Measurements from ENCODE around the gene MYO1A. TPM values are rescaled to one million over a fixed set of nuclear protein-coding genes. Genes with fewer than 3 reads are reported as not detected.

Gene MYO1A
- total RNA-seq (2022; extraction: Qiagen RNA extraction; ENCODE audit: low read depth), result 0.12 to 0.42 TPM (median 0.22 TPM) in 5 replicates

GRCh38 chr12:57049890-57050289 lies at the start of gene MYO1A:
TSS of gene MYO1A (minus strand) at chr12:57050129. CDS start at chr12:57048323, 1,806 bp downstream.

DNA sequence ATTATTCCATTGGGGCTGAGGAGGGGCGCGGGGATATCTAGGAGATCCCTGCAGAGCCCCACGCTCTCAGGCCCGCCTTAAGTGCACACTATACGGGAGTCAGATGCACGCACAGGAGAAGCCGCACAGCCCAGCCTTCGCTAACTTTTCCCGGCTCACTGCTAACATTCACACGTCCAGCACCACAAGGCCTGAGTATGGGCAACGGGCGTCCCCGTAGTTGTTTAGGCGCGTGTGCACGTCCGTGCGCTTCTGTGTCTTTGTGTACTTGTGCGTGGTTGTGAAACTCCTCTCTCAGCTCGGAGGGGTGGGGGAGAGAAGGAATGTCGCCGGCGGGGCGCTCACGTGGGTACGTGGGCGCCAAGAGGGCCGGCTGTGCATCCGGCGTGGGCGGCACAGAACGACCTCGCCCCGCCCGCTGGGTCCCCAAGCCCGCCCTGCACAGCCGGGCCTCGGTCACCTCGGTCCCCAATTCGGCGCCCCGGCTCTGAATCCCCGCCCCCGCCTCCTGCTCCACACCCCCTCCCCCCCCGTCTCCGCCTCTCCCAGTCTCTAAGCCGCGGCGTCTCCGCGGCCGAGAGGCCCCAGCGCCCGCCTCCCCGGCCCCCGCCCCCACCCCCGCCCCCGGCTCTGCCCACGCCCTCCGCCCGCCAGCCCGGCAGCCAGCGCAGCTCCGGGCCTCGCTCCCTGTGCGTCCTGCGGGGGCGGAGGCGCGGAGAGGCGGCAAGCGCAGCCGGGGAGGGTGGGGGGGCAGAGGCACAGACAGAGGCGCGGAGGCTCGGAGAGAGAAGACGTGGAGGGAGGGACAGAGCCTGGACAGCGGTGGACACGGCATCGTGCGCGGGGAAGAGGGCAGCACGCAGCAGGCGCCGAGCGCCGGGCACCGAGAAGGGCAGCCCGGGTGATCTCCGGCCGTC lies 38.7 kb upstream of the MYO1A start, which contains the start of gene NAB2:
Gene NAB2, plus strand, starts transcription at position 761 of the 917 bp plus-strand sequence. CDS start 158 bp downstream, outside the sequence.

GRCh38 chr12:57078519-57079404 lies 28.8 kb upstream of the MYO1A start, which contains the start of gene NEMP1:
TSS of gene NEMP1 (minus strand) at chr12:57078791. CDS start at chr12:57078745, 46 bp downstream.

DNA sequence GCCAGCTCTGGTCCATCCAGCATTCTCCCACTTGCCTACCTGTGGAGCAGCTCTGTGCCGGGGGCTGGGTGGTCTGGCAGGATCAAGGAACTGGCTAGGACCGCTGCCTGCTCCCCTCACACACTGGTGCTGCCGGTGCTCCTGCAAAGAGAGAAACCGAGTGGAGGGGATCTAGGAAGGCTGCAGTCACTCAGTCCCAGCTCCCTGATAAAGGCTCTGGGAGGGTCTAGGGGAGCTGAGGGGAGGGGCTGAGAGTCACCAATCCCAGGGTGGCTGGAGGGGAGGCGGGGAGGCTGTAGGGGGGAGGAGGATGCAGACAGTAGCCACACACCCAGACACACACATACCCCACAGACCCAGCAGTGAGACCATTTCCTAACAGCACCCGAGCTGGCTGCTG lies 33.6 kb downstream of the MYO1A start, which contains the start of gene TAC3:
Gene TAC3, minus strand, starts transcription at position 182 of the 400 bp plus-strand sequence. CDS start 732 bp downstream, outside the sequence.

GRCh38 chr12:57005980-57006808 lies 43.7 kb downstream of the MYO1A start, which contains the start of gene ZBTB39:
TSS of gene ZBTB39 (minus strand) at chr12:57006546. CDS start at chr12:57004917, 1,629 bp downstream.

Other genes with a start within 250 kb of the MYO1A start
- gene SDR9C7, start 115.7 kb downstream of the MYO1A start, total RNA-seq (2022; extraction: Qiagen RNA extraction; ENCODE audit: low read depth), result not detected in 5 replicates
- 0.05 to 0.16 TPM (median 0.09 TPM) in 5 replicates for gene RDH16, start 92.5 kb downstream of the MYO1A start, total RNA-seq (2022; extraction: Qiagen RNA extraction; ENCODE audit: low read depth)
- 5.3 to 6.6 TPM (median 6.4 TPM) in 5 replicates for gene ZBTB39, start 43.6 kb downstream of the MYO1A start, total RNA-seq (2022; extraction: Qiagen RNA extraction; ENCODE audit: low read depth)
- 0.18 to 0.42 TPM in 2 of 5 replicates, not detected in the others for gene TAC3, start 33.6 kb downstream of the MYO1A start, total RNA-seq (2022; extraction: Qiagen RNA extraction; ENCODE audit: low read depth)
- gene NEMP1, start 28.7 kb upstream of the MYO1A start, total RNA-seq (2022; extraction: Qiagen RNA extraction; ENCODE audit: low read depth), result 15.1 to 21.3 TPM (median 17.3 TPM) in 5 replicates
- gene NAB2, start 39.0 kb upstream of the MYO1A start, total RNA-seq (2022; extraction: Qiagen RNA extraction; ENCODE audit: low read depth), result 15.3 to 24.1 TPM (median 18.8 TPM) in 5 replicates
- 43.8 to 56.6 TPM (median 55.8 TPM) in 5 replicates for gene STAT6, start 61.2 kb upstream of the MYO1A start, total RNA-seq (2022; extraction: Qiagen RNA extraction; ENCODE audit: low read depth)
- 18.0 to 25.7 TPM (median 21.5 TPM) in 5 replicates for gene LRP1, start 78.4 kb upstream of the MYO1A start, total RNA-seq (2022; extraction: Qiagen RNA extraction; ENCODE audit: low read depth)
- gene LRP1-AS, start 97.5 kb upstream of the MYO1A start, total RNA-seq (2022; extraction: Qiagen RNA extraction; ENCODE audit: low read depth), result not detected in 5 replicates
- gene NXPH4, start 166.7 kb upstream of the MYO1A start, total RNA-seq (2022; extraction: Qiagen RNA extraction; ENCODE audit: low read depth), result 4.6 to 6.2 TPM (median 5.0 TPM) in 5 replicates
- gene SHMT2, start 179.6 kb upstream of the MYO1A start, total RNA-seq (2022; extraction: Qiagen RNA extraction; ENCODE audit: low read depth), result 118 to 151 TPM (median 142 TPM) in 5 replicates
- 0.16 to 0.57 TPM (median 0.27 TPM) in 5 replicates for gene STAC3, start 201.1 kb upstream of the MYO1A start, total RNA-seq (2022; extraction: Qiagen RNA extraction; ENCODE audit: low read depth)

Measured in A549 treated with DMSO at 1 μM for 4 hours (cell line).